SK-N-SH (cell line): Measurements from ENCODE around the gene HDAC4. TPM values are rescaled to one million over a fixed set of nuclear protein-coding genes. Genes with fewer than 3 reads are reported as not detected.

Source experiments
- CTCF ChIA-PET: fragments of 300-600, 350-600 bp; formaldehyde crosslinking; extraction: SDS; loops from one replicate; lab custom pipeline; 2021; lab: Yijun Ruan, JAX
- POLR2A ChIA-PET: fragments of 350-600 bp; sonication (Branson Sonifier 250); formaldehyde crosslinking; extraction: SDS; loops from one replicate; lab custom pipeline; 2020; ENCODE audit warnings: antibody characterized with exemption, inconsistent platforms; lab: Yijun Ruan, JAX
- DNase-seq: peaks from one replicate; pipeline ENCODE4 v3.0.0; 2012
- H2AFZ ChIP-seq: fragments of 200-600 bp; sonication (generic); 2 replicates; pipeline ENCODE4 v1.8.1; 2016; ENCODE audit warnings: antibody characterized with exemption, mild to moderate bottlenecking, low read depth
- H3F3A ChIP-seq: fragments of 200-600 bp; sonication (generic); replicated peaks from 2 replicates; pipeline ENCODE3; 2016; ENCODE audit warnings: antibody characterized with exemption, mild to moderate bottlenecking; ENCODE audit not compliant: insufficient read depth
- H3K27ac ChIP-seq, 2 experiments: fragments of 200-500 bp in 1 of 2; fragments of 200-600 bp in 1 of 2; sonication (Bioruptor generic) in 1 of 2; sonication (generic), shearing (Covaris generic) in 1 of 2; 2 replicates each; pipeline versions ENCODE4 v1.5.1 to v1.6.1; 2014 to 2016; ENCODE audit warnings: low read depth in 2 of 2, inconsistent platforms in 1 of 2, low read length in 1 of 2, mild to moderate bottlenecking in 1 of 2, mixed read lengths in 1 of 2
- H3K27me3 ChIP-seq: fragments of 200-600 bp; sonication (generic), shearing (Covaris generic); 2 replicates; pipeline ENCODE4 v1.6.1; 2016; ENCODE audit warnings: mixed run types; ENCODE audit not compliant: insufficient read depth
- H3K36me3 ChIP-seq, 2 experiments: fragments of 200-500 bp in 1 of 2; fragments of 200-600 bp in 1 of 2; sonication (Bioruptor generic) in 1 of 2; sonication (generic) in 1 of 2; replicated peaks in 1 of 2; 2 replicates each; pipeline versions ENCODE3 to v1.5.1; 2014 to 2016; ENCODE audit warnings: low read length in 1 of 2, mild to moderate bottlenecking in 1 of 2; ENCODE audit not compliant: insufficient read depth in 2 of 2, control insufficient read depth in 1 of 2
- H3K4me1 ChIP-seq, 2 experiments: fragments of 200-500 bp in 1 of 2; fragments of 200-600 bp in 1 of 2; sonication (Bioruptor generic) in 1 of 2; sonication (generic), shearing (Covaris generic) in 1 of 2; 2 replicates each; pipeline versions ENCODE4 v1.5.1 to v1.6.1; 2014 to 2016; ENCODE audit warnings: low read depth in 1 of 2, low read length in 1 of 2, mixed run types in 1 of 2; ENCODE audit not compliant: insufficient read depth in 2 of 2, control insufficient read depth in 1 of 2
- H3K4me2 ChIP-seq: fragments of 200-600 bp; sonication (generic), shearing (Covaris generic); 2 replicates; pipeline ENCODE4 v1.6.1; 2017; ENCODE audit warnings: mixed run types
- H3K4me3 ChIP-seq, 2 experiments: fragments of 200-500 bp in 1 of 2; fragments of 200-600 bp in 1 of 2; sonication (Bioruptor generic) in 1 of 2; sonication (generic), shearing (Covaris generic) in 1 of 2; 2 replicates each; pipeline versions ENCODE4 v1.5.1 to v1.8.1; 2014 to 2016; ENCODE audit warnings: low read depth in 2 of 2, inconsistent platforms in 1 of 2, low read length in 1 of 2, mild to moderate bottlenecking in 1 of 2, mixed read lengths in 1 of 2, moderate library complexity in 1 of 2
- H3K79me2 ChIP-seq: fragments of 200-600 bp; sonication (generic); 2 replicates; pipeline ENCODE4 v1.8.1; 2017; ENCODE audit warnings: mild to moderate bottlenecking; ENCODE audit not compliant: insufficient read depth
- H3K9ac ChIP-seq: fragments of 200-600 bp; sonication (generic); 2 replicates; pipeline ENCODE4 v1.6.1; 2017; ENCODE audit warnings: mixed run types
- H3K9me2 ChIP-seq: fragments of 200-600 bp; sonication (generic); 2 replicates; pipeline ENCODE4 v1.6.1; 2017; ENCODE audit warnings: mixed run types
- H3K9me3 ChIP-seq: fragments of 200-600 bp; sonication (generic); 2 replicates; pipeline ENCODE4 v1.6.1; 2017; ENCODE audit warnings: mixed run types, mild to moderate bottlenecking, moderate library complexity
- H4K20me1 ChIP-seq: fragments of 200-600 bp; sonication (generic); 2 replicates; pipeline ENCODE4 v1.6.1; 2017; ENCODE audit warnings: mild to moderate bottlenecking, mixed run types; ENCODE audit not compliant: insufficient read depth
- EZH2phosphoT487 ChIP-seq: fragments of 200-600 bp; sonication (generic); IDR thresholded peaks from 2 replicates; pipeline ENCODE4 v1.6.1; 2017; ENCODE audit warnings: low read depth, mixed run types, mild to moderate bottlenecking, antibody characterized with exemption, moderate library complexity, borderline replicate concordance
- GATA2 ChIP-seq: sonication (generic); formaldehyde crosslinking; IDR thresholded peaks from 2 replicates; pipeline ENCODE4 v1.5.0; 2020; ENCODE audit warnings: mild to moderate bottlenecking, missing genetic modification reagents
- REST ChIP-seq: IDR thresholded peaks from 2 replicates; pipeline ENCODE4 v1.6.1; 2012; ENCODE audit warnings: mild to moderate bottlenecking, low read depth, low read length, moderate library complexity
- USF1 ChIP-seq: IDR thresholded peaks from 2 replicates; pipeline ENCODE4 v1.4.0; 2012; ENCODE audit warnings: low read depth, borderline replicate concordance
- YY1 ChIP-seq: IDR thresholded peaks from 2 replicates; pipeline ENCODE4 v1.4.0; 2012; ENCODE audit warnings: low read depth, mild to moderate bottlenecking
- WGBS: methylation state at CpG from one replicate; pipeline ENCODE4 v1.1.6; 2017; ENCODE audit warnings: low lambda C conversion rate; 5-methylcytosine and 5-hydroxymethylcytosine counted together
- polyA plus RNA-seq, 3 experiments: library from polyadenylated mRNA; depleted of rRNA; stranded (reverse); fragments of >200 nt; gene quantifications; 2 replicates each; pipeline ENCODE4 v1.2.3, GENCODE V29; 2012

The HDAC4 gene
- polyA plus RNA-seq, 1 of the 3 experiments (the other 2 are of a cell fraction) = 5.5 TPM

- Histone ChIP-seq H3K4me3 (no peak overlapping the region), H3K27me3 (no peaks in the 10 kb centered on the region), H3K27ac (peak overlapping the region in 1 of 2 experiments; percentile 83; a peak in 1 of 4 replicates), H3F3A (no peaks in the 10 kb centered on the region), H4K20me1 (no peaks in the 10 kb centered on the region), H3K9ac (no peak overlapping the region), H3K4me1 (peaks cover 0 to 58% of the 10 kb centered on the region in 2 experiments; a peak in 1 of 4 replicates), H2AFZ (no peak overlapping the region), H3K79me2 (no peaks in the 10 kb centered on the region), H3K9me3 (no peaks in the 10 kb centered on the region), H3K36me3 (peaks cover 0 to 5% of the 10 kb centered on the region in 2 experiments), H3K9me2 (no peaks in the 10 kb centered on the region), H3K4me2 (no peak overlapping the region)
- ChIA-PET CTCF (interaction anchor here (1.0 to 8.1 kb wide), 4 partner anchors 10 to 61 kb away, joined by 3 to 101 read pairs (median 12); no protein-coding TSS in a partner anchor), POLR2A (no interaction called here)
- 82% methylated on average over 11 of the region's 12 CpGs for WGBS
- TF ChIP-seq EZH2phosphoT487 (no peak), YY1 (no peak), USF1 (no peak)
- no peak for DNase-seq
Measured at GRCh38 chr2:239097428-239097696, 303.5 kb downstream of the HDAC4 start.

- H4K20me1 ChIP-seq = no peaks in the 10 kb centered on the region
- peak overlapping the region in 1 of 2 experiments; percentile 83; a peak in 2 of 4 replicates for H3K27ac ChIP-seq
- H2AFZ ChIP-seq = no peak overlapping the region
- no peaks in the 10 kb centered on the region for H3K27me3 ChIP-seq
- CTCF ChIA-PET = interaction anchor here (1.0 to 8.1 kb wide), 4 partner anchors 11 to 61 kb away, joined by 3 to 101 read pairs (median 12); no protein-coding TSS in a partner anchor
- 84% methylated on average over 12 of the region's 28 CpGs for WGBS
- H3K4me1 ChIP-seq = peaks cover 0 to 61% of the 10 kb centered on the region in 2 experiments; a peak in 1 of 4 replicates
- no peak overlapping the region for H3K4me2 ChIP-seq
- POLR2A ChIA-PET = no interaction called here
- TF ChIP-seq GATA2 (CRISPR knock-in tag) = peak; percentile 57
- TF ChIP-seq REST = no peak
- H3K36me3 ChIP-seq = peaks cover 0 to 4% of the 10 kb centered on the region in 2 experiments
- H3K4me3 ChIP-seq = no peak overlapping the region
- DNase-seq = peak; percentile 86
- no peak overlapping the region for H3K9ac ChIP-seq
- H3K79me2 ChIP-seq = no peaks in the 10 kb centered on the region
- no peaks in the 10 kb centered on the region for H3K9me2 ChIP-seq
- H3K9me3 ChIP-seq = no peaks in the 10 kb centered on the region
- no peaks in the 10 kb centered on the region for H3F3A ChIP-seq
Measured at GRCh38 chr2:239096676-239097427, 304.0 kb downstream of the HDAC4 start.
